GM18868 (cell line): ENCODE data around the gene UQCC5.

ENCODE experiments used
- ATAC-seq: cut with Tn5 transposase; IDR thresholded peaks from one replicate; pipeline ENCODE4 v1.9.1; 2021; ENCODE audit warnings: mild to moderate bottlenecking, moderate library complexity; ENCODE audit not compliant: unreplicated experiment

The UQCC5 gene

GRCh38 chr3:52536369-52537164 lies at the start of gene UQCC5:
UQCC5 (plus strand) TSS chr3:52536605; CDS start chr3:52536756, 151 bp downstream.
- peak; percentile 85 for ATAC-seq

- no peak for ATAC-seq
Measured at GRCh38 chr3:52487050-52487787, 49.2 kb upstream of the UQCC5 start.

- ATAC-seq, result no peak
Measured at GRCh38 chr3:52487788-52488691, 48.4 kb upstream of the UQCC5 start.

- no peak for ATAC-seq
Measured at GRCh38 chr3:52488746-52489145, 47.7 kb upstream of the UQCC5 start.

- no peak for ATAC-seq
Measured at GRCh38 chr3:52489453-52489852, 47.0 kb upstream of the UQCC5 start.

- ATAC-seq, result no peak
Measured at GRCh38 chr3:52490035-52490938, 46.1 kb upstream of the UQCC5 start.

GRCh38 chr3:52490939-52491526 lies 45.4 kb upstream of the UQCC5 start:
- no peak for ATAC-seq

- no peak for ATAC-seq
Measured at GRCh38 chr3:52492059-52492458, 44.3 kb upstream of the UQCC5 start.

- no peak for ATAC-seq
Measured at GRCh38 chr3:52493232-52494017, 43.0 kb upstream of the UQCC5 start.

- no peak for ATAC-seq
Measured at GRCh38 chr3:52494445-52494844, 42.0 kb upstream of the UQCC5 start.

- no peak for ATAC-seq
Measured at GRCh38 chr3:52494886-52495495, 41.4 kb upstream of the UQCC5 start, which contains the start of gene STAB1. STAB1 (plus strand) TSS chr3:52495338; CDS start chr3:52495414, 76 bp downstream.

GRCh38 chr3:52495777-52496602 lies 40.4 kb upstream of the UQCC5 start:
- ATAC-seq, result no peak

- no peak for ATAC-seq
Measured at GRCh38 chr3:52498137-52499054, 38.0 kb upstream of the UQCC5 start.

- no peak for ATAC-seq
Measured at GRCh38 chr3:52501046-52501445, 35.4 kb upstream of the UQCC5 start.

- no peak for ATAC-seq
Measured at GRCh38 chr3:52502001-52502400, 34.4 kb upstream of the UQCC5 start.

GRCh38 chr3:52502808-52503350 lies 33.5 kb upstream of the UQCC5 start:
- no peak for ATAC-seq
